Parathyroid adenoma (tissue), 2 donors: ENCODE measurements around the gene ASCL2.

Experiments used
- H2AFZ ChIP-seq: fragments of 300-600 bp; sonication (generic); one replicate; pipeline ENCODE4 v1.7.0; 2017; ENCODE audit warnings: antibody characterized with exemption, mild to moderate bottlenecking
- H3K27ac ChIP-seq: fragments of 300-600 bp; sonication (generic); one replicate; pipeline ENCODE4 v1.7.0; 2017
- H3K27me3 ChIP-seq: fragments of 300-600 bp; sonication (generic); one replicate; pipeline ENCODE4 v1.7.0; 2017; ENCODE audit warnings: low read length; ENCODE audit not compliant: control insufficient read depth, insufficient read depth
- H3K36me3 ChIP-seq: fragments of 300-600 bp; sonication (generic); one replicate; pipeline ENCODE4 v1.7.0; 2017; ENCODE audit warnings: low read length; ENCODE audit not compliant: control insufficient read depth, insufficient read depth
- H3K4me1 ChIP-seq: fragments of 300-600 bp; sonication (generic); one replicate; pipeline ENCODE4 v1.7.0; 2017; ENCODE audit warnings: control low read depth
- H3K4me2 ChIP-seq: fragments of 300-600 bp; sonication (generic); one replicate; pipeline ENCODE4 v1.7.0; 2017; ENCODE audit warnings: low read length
- H3K4me3 ChIP-seq: fragments of 300-600 bp; sonication (generic); one replicate; pipeline ENCODE4 v1.7.0; 2017; ENCODE audit warnings: low read depth, low read length
- H3K79me2 ChIP-seq: fragments of 300-600 bp; sonication (generic); one replicate; pipeline ENCODE4 v1.7.0; 2017; ENCODE audit warnings: control low read depth
- H3K9ac ChIP-seq: fragments of 300-600 bp; sonication (generic); one replicate; pipeline ENCODE4 v1.7.0; 2017; ENCODE audit warnings: mild to moderate bottlenecking
- H3K9me3 ChIP-seq: fragments of 300-600 bp; sonication (generic); one replicate; pipeline ENCODE4 v1.7.0; 2017; ENCODE audit warnings: low read length; ENCODE audit not compliant: control insufficient read depth
- CTCF ChIP-seq: fragments of 300-600 bp; sonication (generic); IDR thresholded peaks from one replicate; pipeline ENCODE4 v1.7.0; 2017; ENCODE audit warnings: antibody characterized with exemption, mild to moderate bottlenecking
- donor health status: primary hyperparathyroidism.

The ASCL2 gene

GRCh38 chr11:2308713-2309112 lies 38.3 kb upstream of the ASCL2 start:
- H3K36me3 ChIP-seq = no peaks in the 10 kb centered on the region
- H3K4me3 ChIP-seq = no peak overlapping the region
- no peaks in the 10 kb centered on the region for H3K4me1 ChIP-seq
- H2AFZ ChIP-seq = no peak overlapping the region
- no peak overlapping the region for H3K9ac ChIP-seq
- no peaks in the 10 kb centered on the region for H3K27me3 ChIP-seq
- H3K4me2 ChIP-seq = no peak overlapping the region
- H3K9me3 ChIP-seq = no peaks in the 10 kb centered on the region
- TF ChIP-seq CTCF = no peak
- H3K27ac ChIP-seq = no peak overlapping the region
- no peaks in the 10 kb centered on the region for H3K79me2 ChIP-seq

DNA sequence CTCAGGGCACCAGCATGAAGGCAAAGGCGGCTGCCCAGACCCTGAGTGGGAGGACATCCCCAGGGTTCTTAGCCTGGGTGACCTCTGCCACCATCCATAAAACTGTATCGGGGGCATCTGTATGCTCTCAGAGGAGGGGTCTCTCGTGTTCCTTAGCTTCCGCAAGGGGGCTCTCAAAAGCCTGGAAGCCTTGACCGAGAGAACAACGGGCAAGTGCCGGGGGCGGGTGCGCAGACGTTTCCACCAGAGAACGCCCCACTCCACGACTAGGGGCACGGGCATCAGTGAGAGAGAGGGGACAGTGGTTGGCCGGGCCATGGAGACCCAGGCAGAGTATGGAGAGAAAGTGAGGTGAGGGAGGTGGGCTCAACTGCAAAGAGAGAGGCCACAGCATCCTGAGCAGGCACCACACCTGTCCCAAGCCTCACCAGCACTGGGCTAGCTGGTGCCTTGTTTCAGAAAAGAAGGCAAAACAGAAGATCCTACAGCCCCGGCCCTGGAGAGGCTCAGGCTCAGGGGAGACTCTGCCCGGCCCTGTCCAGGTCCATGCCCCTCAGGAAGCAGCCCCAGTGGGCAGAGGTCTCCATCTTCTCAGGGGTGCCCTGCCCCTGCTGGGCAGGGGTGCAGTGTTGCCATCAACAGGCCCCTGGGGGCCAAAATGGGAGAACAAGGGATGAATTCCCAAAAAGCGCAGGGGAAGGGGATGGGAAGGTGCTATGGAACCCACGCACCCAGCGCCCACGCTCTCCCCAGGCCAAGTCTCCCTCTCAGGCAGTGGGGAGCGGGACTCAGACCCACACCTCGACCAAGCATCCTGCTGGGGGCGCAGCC lies 37.3 kb upstream of the ASCL2 start:
- no peaks in the 10 kb centered on the region for H3K79me2 ChIP-seq
- no peaks in the 10 kb centered on the region for H3K9me3 ChIP-seq
- H3K4me3 ChIP-seq = no peak overlapping the region
- no peaks in the 10 kb centered on the region for H3K27me3 ChIP-seq
- H3K4me1 ChIP-seq = no peaks in the 10 kb centered on the region
- no peak overlapping the region for H3K9ac ChIP-seq
- H2AFZ ChIP-seq = no peak overlapping the region
- no peak for TF ChIP-seq CTCF
- H3K27ac ChIP-seq = no peak overlapping the region
- H3K4me2 ChIP-seq = no peak overlapping the region
- H3K36me3 ChIP-seq = no peaks in the 10 kb centered on the region

DNA sequence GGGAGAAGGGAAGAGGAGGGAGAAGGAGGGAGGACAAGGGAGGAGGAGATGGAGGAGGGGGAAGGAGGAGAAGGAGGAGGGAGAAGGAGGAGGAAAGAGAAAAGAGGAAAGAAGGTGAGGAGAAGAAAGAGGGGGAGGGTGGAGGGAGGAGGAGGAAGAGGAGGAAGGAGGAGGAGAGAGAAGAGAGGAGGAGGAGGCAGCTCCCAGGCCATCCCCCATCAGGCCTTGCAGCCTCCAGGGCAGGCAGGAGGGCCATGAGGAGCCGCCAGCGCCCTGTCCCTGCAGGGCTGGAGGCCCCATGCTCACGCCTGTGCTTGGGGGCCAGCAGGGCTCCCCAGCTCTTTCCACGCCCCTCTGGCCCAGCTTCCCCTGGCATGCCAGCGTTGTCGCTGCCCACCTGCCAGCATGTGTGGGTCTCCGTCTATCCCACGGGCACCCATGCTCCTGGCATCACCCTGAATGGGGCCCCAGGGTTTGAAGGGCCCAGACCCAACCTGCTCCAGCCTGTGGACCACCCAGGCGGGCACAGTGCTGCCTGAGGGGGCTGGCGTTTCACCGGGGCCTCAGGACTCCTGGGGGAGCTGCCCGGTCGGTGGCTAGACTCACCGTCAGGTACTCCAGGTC lies 36.6 kb upstream of the ASCL2 start:
- H3K27me3 ChIP-seq = no peaks in the 10 kb centered on the region
- no peak overlapping the region for H3K4me2 ChIP-seq
- TF ChIP-seq CTCF = no peak
- H2AFZ ChIP-seq = no peak overlapping the region
- no peaks in the 10 kb centered on the region for H3K9me3 ChIP-seq
- H3K79me2 ChIP-seq = no peaks in the 10 kb centered on the region
- H3K36me3 ChIP-seq = no peaks in the 10 kb centered on the region
- no peak overlapping the region for H3K4me3 ChIP-seq
- H3K9ac ChIP-seq = no peak overlapping the region
- H3K4me1 ChIP-seq = no peaks in the 10 kb centered on the region
- H3K27ac ChIP-seq = no peak overlapping the region

GRCh38 chr11:2306452-2306823 lies 36.0 kb upstream of the ASCL2 start:
- no peak overlapping the region for H2AFZ ChIP-seq
- no peak for TF ChIP-seq CTCF
- H3K36me3 ChIP-seq = no peaks in the 10 kb centered on the region
- no peaks in the 10 kb centered on the region for H3K9me3 ChIP-seq
- no peaks in the 10 kb centered on the region for H3K27me3 ChIP-seq
- H3K27ac ChIP-seq = peak overlapping the region; percentile 54
- no peaks in the 10 kb centered on the region for H3K4me1 ChIP-seq
- H3K9ac ChIP-seq = no peak overlapping the region
- H3K4me2 ChIP-seq = no peak overlapping the region
- no peaks in the 10 kb centered on the region for H3K79me2 ChIP-seq
- H3K4me3 ChIP-seq = no peak overlapping the region
